Measurements from ENCODE around the gene CCL15.

GRCh38 chr17:36049643-36050042 is 48.3 kb upstream of the CCL15 start:
- TF ChIP-seq CTCF (IDR thresholded peaks at IDR 0.05), result no peak
- no peak for TF ChIP-seq POLR2A (IDR thresholded peaks at IDR 0.05)
